Esophagus (tissue), 2 donors: Measurements from ENCODE around the gene PPP1R16B. TPM values are rescaled to one million over a fixed set of nuclear protein-coding genes. Genes with fewer than 3 reads are reported as not detected.

Source experiments
- H3K27ac ChIP-seq, 2 donors: one replicate each; pipeline ENCODE4 v1.5.1; 2013; ENCODE audit warnings: low read depth in 2 of 2, mild to moderate bottlenecking in 2 of 2, inconsistent platforms in 1 of 2, low read length in 1 of 2, moderate library complexity in 1 of 2
- H3K27me3 ChIP-seq, 2 donors: one replicate each; pipeline ENCODE4 v1.6.1; 2013; ENCODE audit warnings: low read length in 2 of 2, control low read depth in 1 of 2, mild to moderate bottlenecking in 1 of 2; ENCODE audit not compliant: insufficient read depth in 2 of 2, control insufficient read depth in 1 of 2
- H3K36me3 ChIP-seq, 2 donors: one replicate each; pipeline ENCODE4 v1.6.1; 2013; ENCODE audit warnings: low read length in 1 of 2; ENCODE audit not compliant: control insufficient read depth in 2 of 2, insufficient read depth in 2 of 2
- H3K4me1 ChIP-seq, 2 donors: one replicate each; pipeline ENCODE4 v1.6.1; 2013; ENCODE audit warnings: low read length in 1 of 2; ENCODE audit not compliant: control insufficient read depth in 2 of 2, insufficient read depth in 2 of 2
- H3K4me3 ChIP-seq, 2 donors: one replicate each; pipeline ENCODE4 v1.5.1; 2013; ENCODE audit warnings: low read length in 2 of 2, mild to moderate bottlenecking in 2 of 2, low read depth in 1 of 2, moderate library complexity in 1 of 2
- H3K9me3 ChIP-seq, 2 donors: one replicate each; pipeline ENCODE4 v1.6.1; 2013; ENCODE audit warnings: mild to moderate bottlenecking in 2 of 2, low read depth in 1 of 2, low read length in 1 of 2, moderate library complexity in 1 of 2; ENCODE audit not compliant: control insufficient read depth in 2 of 2, insufficient read depth in 1 of 2
- WGBS, 2 donors: extraction: QIAGEN DNeasy Blood & Tissue Kit; methylation state at CpG; one replicate each; pipeline ENCODE4 v1.1.7; 2013; 5-methylcytosine and 5-hydroxymethylcytosine counted together
- polyA plus RNA-seq, 2 donors: library from polyadenylated mRNA; stranded (reverse); fragments of 200-250 nt; gene quantifications; one replicate each; pipeline ENCODE4 v1.2.3, GENCODE V29; 2013
- donor health status: healthy with polysubstance abuse.
- donor health status: Bipolar disorder and iron deficiency.

Gene PPP1R16B
- polyA plus RNA-seq, 2 donors: 1.0 to 1.5 TPM

DNA sequence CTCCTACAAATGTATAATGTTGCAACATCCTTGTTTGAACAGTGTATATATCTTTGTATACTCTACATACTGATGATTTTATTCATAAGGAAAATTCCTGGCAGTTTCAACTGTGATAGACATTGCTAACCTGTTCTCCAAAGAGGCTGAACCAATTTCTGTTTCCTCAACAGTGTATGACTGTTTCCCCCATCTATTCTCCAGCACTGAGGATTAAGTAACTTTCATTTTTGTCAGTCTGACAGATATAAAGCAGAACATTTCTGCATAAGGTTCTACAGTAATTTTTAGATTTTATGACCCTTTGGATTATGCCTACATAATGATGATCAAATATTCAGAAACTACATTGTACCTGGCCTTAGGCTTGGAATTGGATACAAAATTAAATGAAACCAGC, 9.9 kb downstream of the PPP1R16B start:
- Histone ChIP-seq H3K36me3 (no peaks in the 10 kb centered on the region), H3K4me3 (no peak overlapping the region), H3K27ac (no peak overlapping the region), H3K27me3 (no peaks in the 10 kb centered on the region), H3K4me1 (no peaks in the 10 kb centered on the region), H3K9me3 (no peaks in the 10 kb centered on the region)

GRCh38 chr20:38818113-38819065, 12.9 kb downstream of the PPP1R16B start:
- H3K9me3 ChIP-seq: no peaks in the 10 kb centered on the region
- no peaks in the 10 kb centered on the region for H3K27me3 ChIP-seq
- H3K36me3 ChIP-seq: no peaks in the 10 kb centered on the region
- H3K4me3 ChIP-seq: no peak overlapping the region
- WGBS, 2 donors: 82 to 84% methylated on average over 9 of the region's 9 CpGs
- H3K27ac ChIP-seq: no peak overlapping the region
- no peaks in the 10 kb centered on the region for H3K4me1 ChIP-seq

DNA sequence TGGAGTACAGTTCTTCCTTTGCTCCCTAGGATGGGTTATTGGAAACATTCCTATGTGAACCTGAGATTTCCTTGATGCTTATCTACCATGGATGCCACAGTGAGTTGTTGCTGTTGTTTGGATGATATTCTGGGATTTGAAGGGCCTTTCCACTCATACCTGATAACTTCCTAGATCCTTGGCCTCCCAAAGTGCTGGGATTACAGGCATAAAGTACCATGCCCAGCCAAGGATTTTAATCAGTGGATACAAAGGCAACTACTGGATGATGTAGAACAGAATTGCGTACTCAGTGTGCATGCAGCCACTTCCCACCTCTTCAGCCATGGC, 20.0 kb downstream of the PPP1R16B start:
- Histone ChIP-seq H3K4me1 (peaks cover 0 to 3% of the 10 kb centered on the region in 2 donors), H3K36me3 (no peaks in the 10 kb centered on the region), H3K27ac (no peak overlapping the region), H3K4me3 (no peak overlapping the region), H3K9me3 (no peaks in the 10 kb centered on the region), H3K27me3 (no peaks in the 10 kb centered on the region)
- WGBS, 2 donors: 88 to 89% methylated on average over 1 of the region's 1 CpG

DNA sequence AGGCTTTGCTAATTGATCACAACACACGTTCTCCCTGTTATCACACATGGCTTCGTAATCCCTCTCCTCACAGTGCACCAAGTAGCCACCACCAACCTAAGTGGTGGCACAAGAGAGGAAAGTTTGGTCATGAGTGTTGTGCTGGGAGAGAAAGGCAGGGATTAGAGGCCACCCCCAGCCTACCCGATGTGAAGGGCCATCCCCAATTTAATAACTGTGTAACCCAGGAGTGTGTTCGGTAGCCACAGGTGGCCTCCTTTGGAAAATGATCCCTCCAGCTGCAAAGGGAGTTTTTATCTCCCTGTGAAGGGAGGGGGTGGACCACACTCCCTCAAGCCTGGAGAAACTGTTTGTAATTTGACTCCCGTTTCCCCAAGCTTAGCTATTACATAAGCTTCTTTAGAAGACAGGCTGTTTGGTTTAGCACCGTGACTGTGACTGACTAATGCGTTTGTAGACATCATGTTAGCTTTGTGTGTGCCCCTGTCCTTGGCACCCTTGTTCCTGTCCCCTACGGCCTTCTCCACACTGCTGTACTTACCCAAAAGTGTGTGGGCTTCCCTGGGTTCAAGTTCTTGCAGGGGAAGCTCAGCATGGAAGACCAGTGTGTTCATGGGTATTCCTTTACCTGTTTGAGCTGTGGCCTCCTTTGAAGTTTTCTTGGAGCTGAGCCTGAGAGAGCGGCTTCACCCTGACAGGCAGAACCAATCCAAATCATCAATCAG, 20.6 kb downstream of the PPP1R16B start:
- 33 to 35% methylated on average over 9 of the region's 9 CpGs for WGBS, 2 donors
- no peaks in the 10 kb centered on the region for H3K9me3 ChIP-seq
- H3K36me3 ChIP-seq: no peaks in the 10 kb centered on the region
- no peak overlapping the region for H3K27ac ChIP-seq
- H3K4me3 ChIP-seq: no peak overlapping the region
- H3K27me3 ChIP-seq: no peaks in the 10 kb centered on the region
- peaks cover 0 to 3% of the 10 kb centered on the region in 2 donors for H3K4me1 ChIP-seq

DNA sequence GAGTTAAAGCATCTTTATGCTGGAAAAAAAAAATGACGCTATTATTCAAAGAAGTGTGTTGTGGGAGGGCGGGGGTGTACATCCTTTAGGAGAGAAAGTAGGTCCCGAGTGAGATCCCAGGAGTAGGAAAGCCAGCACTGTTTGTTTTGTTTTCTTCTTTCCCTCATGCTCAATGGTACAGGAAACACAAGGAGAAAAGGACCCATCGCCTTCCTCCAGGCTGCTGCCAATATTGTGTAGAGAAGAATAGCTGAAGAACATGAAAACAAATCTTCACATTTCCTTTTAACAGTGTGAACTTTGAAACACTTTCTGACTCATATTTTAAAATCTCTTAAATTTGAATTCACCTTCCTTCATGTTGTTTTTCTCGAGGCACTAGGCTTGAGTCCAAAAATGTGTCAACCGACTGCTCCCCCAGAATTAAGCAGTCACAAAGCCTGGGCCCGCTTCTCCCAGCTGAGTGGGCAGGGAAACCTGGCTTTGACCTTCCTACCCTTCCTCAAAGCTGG, 22.3 kb downstream of the PPP1R16B start:
- Histone ChIP-seq H3K36me3 (no peaks in the 10 kb centered on the region), H3K4me3 (no peak overlapping the region), H3K4me1 (peaks cover 0 to 3% of the 10 kb centered on the region in 2 donors), H3K27ac (peak overlapping the region in 1 of 2 donors; percentile 61), H3K27me3 (no peaks in the 10 kb centered on the region), H3K9me3 (no peaks in the 10 kb centered on the region)
- 40 to 44% methylated on average over 7 of the region's 7 CpGs for WGBS, 2 donors

DNA sequence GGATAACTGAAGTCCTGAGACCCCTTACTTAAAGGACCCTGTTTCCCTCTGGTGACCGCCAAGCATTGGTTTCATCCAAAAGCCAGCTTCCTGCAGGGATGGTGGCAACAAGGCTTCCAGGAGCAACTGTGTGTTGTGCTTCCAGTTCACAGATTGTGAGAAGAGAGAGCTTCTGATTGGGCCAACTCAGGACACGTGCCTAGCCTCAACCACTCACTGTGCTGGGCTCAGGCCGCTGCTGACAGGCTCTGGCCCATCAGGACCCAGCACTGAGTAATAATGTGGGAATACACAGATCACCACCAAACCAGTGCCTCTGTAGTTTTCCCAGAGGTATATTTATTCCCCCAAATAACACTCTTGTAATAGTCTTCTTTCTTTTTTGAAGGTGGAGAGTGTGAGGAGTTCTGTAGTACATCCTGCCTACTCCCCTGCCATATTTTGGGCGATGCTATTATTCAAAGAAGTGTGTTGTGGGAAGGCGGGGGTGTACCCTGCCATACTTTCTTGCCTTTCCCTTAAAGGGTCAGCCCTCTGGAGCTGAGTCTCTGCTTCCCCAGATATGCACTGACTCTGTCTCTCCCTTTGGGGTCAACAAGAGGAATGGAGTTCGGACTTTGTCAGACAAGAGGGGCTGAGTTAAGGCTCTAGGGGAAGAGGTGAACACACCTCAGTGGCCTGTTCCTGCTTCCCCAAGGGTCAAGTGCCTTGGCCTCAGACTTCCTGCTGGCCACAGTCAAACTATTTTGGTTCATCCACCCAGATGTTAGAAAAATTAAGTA, 23.2 kb downstream of the PPP1R16B start:
- no peaks in the 10 kb centered on the region for H3K36me3 ChIP-seq
- H3K4me1 ChIP-seq: peaks cover 0 to 3% of the 10 kb centered on the region in 2 donors
- no peak overlapping the region for H3K4me3 ChIP-seq
- WGBS, 2 donors: 86 to 87% methylated on average over 6 of the region's 6 CpGs
- no peaks in the 10 kb centered on the region for H3K27me3 ChIP-seq
- H3K9me3 ChIP-seq: no peaks in the 10 kb centered on the region
- no peak overlapping the region for H3K27ac ChIP-seq

DNA sequence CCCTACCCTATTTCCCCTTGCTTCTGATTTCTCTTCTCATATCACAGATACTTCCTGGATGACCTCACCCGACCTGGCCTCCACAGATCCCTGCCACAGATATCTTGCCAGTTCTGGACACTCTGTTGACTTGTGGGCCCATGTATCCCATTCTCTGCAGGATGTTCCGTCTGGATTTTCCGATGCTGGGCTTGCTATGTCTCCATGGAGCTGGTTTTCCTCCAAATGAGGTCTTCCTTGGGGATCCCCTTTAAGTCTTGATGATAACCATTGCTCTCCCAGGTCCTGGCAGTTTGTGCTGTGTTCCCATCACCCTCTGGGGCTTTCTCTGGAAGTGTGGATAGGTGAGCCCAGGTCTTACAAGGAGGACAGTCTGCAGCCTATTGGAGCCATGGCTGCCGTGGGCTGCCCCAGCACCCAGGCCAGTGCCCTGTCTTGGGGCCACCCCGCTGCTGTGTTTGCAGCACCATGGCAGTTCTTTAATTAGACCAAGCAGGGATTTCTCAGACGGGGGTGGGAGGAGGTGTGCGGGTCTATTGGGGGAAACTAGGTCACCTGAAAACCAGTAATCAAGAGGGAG, 23.9 kb downstream of the PPP1R16B start:
- no peaks in the 10 kb centered on the region for H3K27me3 ChIP-seq
- peaks cover 0 to 3% of the 10 kb centered on the region in 2 donors for H3K4me1 ChIP-seq
- no peaks in the 10 kb centered on the region for H3K36me3 ChIP-seq
- 82% methylated on average over 7 of the region's 7 CpGs for WGBS, 2 donors
- no peak overlapping the region for H3K27ac ChIP-seq
- H3K9me3 ChIP-seq: no peaks in the 10 kb centered on the region
- H3K4me3 ChIP-seq: no peak overlapping the region

- Histone ChIP-seq H3K9me3 (no peaks in the 10 kb centered on the region), H3K4me3 (no peak overlapping the region), H3K27ac (no peak overlapping the region), H3K36me3 (no peaks in the 10 kb centered on the region), H3K27me3 (no peaks in the 10 kb centered on the region), H3K4me1 (peaks cover 0 to 3% of the 10 kb centered on the region in 2 donors)
- WGBS, 2 donors: 89 to 92% methylated on average over 1 of the region's 1 CpG
Measured at GRCh38 chr20:38830356-38830755, 24.9 kb downstream of the PPP1R16B start.
